ENCODE measurements around the gene KNOP1.
"Not testable (repeated sequence)": the region's sequence is repeated elsewhere in the genome, so short reads cannot be mapped to it uniquely, and the experiment has no call there.

The KNOP1 gene

DNA sequence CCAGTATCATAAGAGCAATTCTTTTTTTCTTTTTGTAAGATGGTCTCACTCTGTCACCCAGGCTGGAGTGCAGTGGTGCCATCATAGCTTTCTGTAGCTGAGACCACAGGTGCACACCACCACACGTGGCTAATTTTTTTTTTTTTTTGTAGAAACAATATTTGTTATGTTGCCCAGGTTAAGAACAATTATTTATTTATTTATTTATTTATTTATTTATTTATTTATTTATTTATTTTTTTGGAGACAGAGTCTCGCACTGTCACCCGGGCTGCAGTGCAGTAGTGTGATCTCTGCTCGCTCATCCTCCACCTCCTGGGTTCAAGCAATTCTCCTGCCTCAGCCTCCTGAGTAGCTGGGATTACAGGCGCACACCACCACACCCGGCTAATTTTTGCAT lies 38.7 kb downstream of the KNOP1 start:
- not testable (repeated sequence) for DNase-seq

DNA sequence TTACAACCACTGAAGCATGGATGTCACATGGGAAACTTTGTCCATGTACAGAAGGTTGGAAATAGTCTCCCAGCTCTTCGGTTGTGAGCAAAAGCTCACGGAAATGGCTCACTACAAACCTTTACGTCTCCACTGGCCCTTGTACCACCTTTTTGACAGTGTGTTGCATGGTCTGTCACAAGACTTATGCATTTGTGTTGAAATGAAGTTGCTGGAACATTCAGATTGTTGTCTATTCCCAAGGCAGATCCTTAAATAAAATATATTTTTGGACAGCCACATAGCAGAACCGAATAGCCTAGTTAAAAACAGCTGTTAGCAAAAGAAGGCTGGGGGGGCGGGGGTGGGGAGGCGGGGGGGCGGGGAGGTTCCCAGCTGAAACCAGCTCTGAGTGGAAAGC lies 39.2 kb downstream of the KNOP1 start:
- DNase-seq: no peak

DNA sequence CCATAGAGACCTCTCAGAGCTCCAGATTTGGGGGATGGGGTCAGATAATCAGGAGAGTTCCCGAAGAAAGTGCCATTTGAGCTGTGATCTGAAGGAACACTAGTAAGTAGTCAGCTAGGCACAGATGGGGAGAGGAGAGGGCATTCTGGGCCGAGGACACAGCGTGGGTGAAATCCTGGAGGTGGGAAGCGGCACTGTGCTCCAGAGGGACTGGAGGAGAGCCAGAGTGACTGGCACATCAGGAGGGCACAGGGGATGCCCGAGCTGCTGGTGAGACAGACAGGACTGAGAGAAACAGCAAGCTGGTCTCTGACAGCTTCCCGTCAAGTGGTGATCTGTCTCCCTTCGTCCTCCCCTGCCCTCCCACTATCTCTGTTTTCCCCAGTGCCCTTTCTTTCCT lies 40.6 kb downstream of the KNOP1 start:
- no peak for DNase-seq

DNA sequence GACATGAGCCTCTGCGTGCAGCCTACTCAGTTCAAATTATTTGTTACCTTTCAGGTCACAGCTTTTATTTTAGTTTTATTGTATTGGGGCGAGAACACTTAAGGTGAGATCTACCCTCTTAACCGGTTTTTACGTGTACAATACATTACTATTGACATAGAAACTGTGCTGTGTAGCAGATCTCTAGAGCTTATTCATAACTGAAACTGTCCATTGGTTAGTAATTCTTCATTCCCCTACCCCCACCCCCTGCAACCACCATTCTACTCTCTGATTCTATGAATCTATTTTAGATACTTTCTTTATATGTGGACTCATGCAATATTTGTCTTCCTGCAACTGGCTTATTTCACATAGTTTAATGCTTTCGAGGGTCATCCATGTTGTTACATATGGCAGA lies 43.5 kb downstream of the KNOP1 start:
- no peak for DNase-seq

DNA sequence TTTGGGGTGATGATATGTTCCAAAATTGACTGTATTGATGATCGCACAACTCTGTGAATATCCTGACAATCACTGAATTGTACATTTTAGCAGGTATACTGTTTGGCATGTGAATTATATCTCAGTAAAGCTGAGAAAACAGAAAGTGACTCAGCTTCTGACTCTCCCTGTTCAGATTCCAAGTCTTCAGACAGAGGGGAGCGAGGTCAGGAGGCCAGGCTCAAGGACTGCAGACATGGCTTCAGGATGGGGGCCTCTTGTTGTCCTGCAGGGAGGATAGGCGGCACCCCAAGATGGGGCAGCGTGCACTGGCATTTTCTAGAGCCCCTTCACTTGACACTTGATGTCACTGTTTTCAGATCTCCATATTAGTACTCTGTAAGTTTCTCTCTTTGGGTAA lies 45.6 kb downstream of the KNOP1 start:
- DNase-seq: no peak

DNA sequence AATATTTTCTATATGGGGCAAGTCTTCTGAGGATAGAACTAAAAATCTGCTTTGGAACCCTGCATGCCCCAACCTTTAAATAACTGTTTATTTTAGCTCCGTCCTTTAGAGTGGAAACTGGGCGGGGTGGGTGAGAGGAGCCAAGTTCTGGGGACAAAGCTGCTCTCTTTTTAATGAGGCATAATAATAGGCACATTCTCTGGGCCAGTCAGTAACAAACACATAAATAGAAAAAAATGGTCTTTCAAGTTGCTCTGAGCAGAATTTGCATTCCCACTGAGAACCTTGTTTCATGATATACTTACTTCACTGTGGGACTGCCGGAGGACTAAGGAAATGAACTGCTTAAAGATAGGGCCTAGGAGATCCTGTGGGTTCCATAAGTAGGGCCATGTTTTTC lies 51.5 kb downstream of the KNOP1 start:
- no peak for DNase-seq

DNA sequence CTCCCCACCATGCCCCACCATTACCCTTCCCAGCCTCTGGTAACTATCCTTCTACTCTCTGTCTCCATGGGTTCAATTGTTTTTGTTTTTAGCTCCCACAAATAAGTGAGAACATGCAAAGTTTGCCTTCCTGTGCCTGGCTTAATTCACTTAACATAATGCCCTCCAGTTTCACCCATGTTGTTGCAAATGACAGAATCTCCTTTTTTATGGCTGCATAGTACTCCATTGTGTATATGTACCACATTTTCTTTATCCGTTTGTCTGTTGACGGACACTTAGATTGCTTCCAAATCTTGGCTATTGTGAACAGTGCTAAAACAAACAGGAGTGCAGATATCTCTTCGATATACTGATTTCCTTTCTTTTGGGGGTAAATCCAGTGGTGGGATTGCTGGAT lies 52.7 kb downstream of the KNOP1 start:
- DNase-seq: not testable (repeated sequence)

DNA sequence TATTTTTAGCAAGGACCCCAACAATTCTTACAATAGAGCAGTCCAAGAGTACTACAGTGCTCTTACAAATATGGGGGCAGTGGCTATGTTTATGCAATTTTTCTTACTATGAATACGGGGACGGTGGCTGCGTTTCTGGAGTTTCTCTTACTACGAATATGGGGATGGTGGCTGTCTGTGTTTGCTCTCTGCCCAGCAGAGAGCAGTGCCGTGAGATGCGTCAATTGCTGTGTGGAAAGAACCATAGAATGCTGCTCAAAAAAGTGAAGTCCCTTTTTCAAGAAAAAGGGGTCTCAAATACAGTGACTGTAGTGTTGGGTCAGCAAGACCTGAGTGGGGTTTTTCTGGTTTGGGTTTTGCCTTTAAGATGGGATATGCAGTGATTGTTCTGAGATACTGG lies 53.9 kb downstream of the KNOP1 start:
- DNase-seq: no peak

DNA sequence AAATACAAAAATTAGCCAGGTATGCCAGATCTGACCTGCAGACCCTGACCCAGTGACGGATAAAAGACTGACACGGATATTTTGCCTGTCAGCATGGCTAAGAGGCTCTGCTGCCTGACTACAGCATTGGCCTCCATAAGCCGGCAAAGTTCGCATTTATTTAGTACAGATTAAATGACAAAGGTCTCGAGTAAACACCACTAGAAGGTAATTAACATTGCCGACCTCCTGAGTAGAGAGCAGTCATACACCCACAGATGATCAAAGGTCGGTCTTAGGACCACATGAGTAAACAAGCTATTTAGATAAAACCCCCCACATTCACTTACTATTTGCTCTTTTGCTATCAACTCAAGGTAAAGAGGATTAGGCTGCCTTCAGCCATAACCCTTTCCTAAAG lies 55.7 kb downstream of the KNOP1 start:
- no peak for DNase-seq

DNA sequence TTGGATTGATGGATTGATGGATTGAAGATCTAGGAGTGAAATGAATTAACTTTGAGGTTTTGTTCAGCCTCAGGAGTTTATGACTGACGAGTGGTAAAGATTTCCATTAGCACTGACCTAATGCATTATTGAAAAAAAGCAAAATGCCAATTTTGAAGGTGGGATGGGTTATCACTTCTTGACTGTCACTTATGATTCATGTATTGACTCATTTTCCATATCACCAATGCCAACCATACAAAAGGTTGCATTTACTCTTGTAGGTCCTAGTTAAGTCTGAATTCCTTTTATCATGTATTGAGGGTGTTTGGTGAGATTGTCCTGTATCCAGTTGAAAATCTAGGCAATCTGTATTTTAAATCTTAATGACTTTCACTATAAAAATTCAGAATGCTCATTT lies 57.6 kb downstream of the KNOP1 start:
- no peak for DNase-seq

DNA sequence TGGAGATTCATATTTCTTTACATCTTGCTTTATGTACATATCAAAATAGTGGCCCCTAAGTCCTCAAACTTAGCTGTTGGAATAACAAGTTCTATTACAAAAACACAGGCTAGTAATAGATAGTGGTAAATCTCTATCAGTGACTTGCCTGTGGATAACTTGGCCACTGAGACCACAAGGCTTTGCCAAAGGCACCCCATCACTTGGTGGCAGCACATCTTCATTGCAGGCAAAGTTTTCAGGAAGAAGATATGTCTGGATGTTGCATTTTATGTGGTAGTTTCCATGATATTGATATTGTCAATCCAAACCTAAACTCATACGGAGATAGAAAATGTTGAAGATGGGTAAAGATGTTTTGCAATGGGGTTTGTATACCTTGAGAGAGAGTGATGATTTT lies 58.5 kb downstream of the KNOP1 start:
- DNase-seq: no peak

DNA sequence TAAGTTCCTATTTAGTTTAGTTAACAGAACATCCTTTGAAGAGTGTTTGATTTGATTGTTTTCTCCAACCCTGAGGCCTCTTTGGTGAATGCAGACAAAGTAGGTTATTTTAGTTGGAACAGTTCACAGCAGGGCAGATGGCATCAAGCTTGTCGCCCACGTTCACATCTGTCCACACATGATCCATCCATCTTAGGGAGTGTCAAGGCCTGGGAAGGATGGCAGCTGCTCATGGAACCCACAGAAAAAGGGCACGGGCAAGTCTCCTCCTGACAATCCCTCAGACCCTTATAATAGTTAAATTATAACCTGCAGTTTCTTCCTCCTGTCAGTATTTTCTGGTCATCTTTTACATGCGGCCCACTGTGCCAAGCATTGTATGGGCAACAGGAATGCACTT lies 60.2 kb downstream of the KNOP1 start:
- DNase-seq: no peak

DNA sequence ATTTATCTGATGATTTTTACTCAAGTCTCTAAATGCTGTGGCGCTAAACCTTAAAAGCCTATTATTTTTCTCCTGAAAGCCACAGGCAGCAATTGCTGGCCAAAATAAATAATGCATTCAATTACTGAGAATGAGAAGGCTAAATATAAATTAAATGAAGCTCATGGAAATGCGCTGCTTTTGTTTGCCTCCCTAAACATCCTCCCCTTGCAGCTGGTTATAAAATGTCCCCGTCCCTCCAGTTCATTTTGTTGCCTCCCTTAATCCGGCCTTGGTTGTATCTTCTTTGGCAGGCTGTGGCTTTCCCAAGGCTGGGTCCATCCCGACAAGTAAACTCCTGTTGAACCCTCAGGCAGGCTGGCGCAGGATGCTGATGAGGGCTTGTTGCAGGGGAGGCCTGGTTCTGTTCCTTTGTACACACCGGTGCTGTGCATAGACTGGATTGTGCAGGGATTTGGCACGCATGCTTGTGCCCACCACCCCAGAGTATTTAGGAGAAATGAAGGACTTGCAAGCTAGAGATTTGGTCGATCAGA lies 62.7 kb downstream of the KNOP1 start:
- DNase-seq: no peak

DNA sequence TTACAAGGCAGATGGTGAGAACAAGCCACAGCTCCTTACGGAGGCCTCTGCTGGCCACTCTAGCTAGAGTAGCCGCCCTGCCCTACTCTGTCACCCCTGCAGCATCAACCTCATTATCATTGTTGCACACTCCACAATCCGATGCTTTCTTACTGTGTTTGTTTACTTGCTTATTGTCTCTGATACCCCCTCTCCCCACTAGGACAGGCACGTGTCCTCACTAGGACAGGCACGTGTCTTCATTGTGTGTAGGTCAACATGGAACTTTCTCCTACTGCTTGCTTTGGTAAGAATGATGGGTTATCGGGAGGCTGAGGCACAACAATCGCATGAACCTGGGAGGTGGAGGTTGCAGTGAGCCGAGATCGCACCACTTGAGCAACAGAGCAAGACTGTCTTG lies 63.9 kb downstream of the KNOP1 start:
- DNase-seq: no peak

Measured in effector CD8-positive, alpha-beta T cell (primary cell).